Stimulated activated CD4-positive, alpha-beta T cell treated with anti-CD3 and anti-CD28 coated beads, Interleukin-12 subunit alpha, Interleukin-12 subunit beta, amount 100 ng/mL, for 24 hours (primary cell): ENCODE results near the gene SFXN5.

Experiments
- DNase-seq, 2 experiments: peaks; one replicate each; pipeline ENCODE4 v3.0.0-alpha.2; 2020; ENCODE audit warnings: low read depth in 2 of 2

The SFXN5 gene

GRCh38 chr2:72994282-72994990 is 77.1 kb downstream of the SFXN5 start:
- no peak for DNase-seq

DNA sequence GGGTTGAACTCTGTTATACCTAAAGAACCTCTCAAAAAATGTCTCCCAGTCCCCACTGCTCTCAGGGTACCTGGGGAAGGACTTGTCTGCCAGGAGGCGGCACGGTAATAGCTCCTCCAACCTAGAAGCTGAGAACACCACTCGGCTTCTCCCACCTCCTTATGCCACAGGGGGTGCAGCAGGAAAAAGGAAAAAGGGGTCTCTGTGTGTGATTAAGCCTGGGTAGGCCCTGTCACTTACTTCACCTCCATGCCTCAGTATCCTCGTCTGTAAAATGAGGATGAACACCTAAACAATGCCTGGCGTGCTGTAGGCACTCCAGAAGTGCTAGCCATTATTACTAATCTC is 77.6 kb downstream of the SFXN5 start:
- no peak for DNase-seq

- peak in 1 of 2 experiments; percentile 8 for DNase-seq
Observed at GRCh38 chr2:72993147-72993932, 78.2 kb downstream of the SFXN5 start.

DNA sequence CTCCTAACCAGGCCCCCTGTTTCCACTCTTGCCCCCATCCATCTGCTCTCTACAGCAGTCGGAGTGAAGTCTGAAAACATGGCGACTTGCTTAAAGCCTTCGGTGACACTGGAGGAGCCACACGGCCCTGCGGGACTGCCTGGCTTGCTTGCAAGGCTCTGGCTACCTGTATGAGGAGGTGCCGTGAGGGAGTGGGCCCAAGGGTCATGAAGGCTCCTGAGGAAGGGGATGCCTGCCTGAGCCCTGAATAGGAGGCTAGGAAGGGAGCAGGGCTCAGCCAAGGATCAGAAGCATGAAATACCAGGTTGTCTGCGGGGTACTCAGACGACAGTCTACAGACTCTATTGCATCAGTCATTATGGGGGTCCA is 78.8 kb downstream of the SFXN5 start:
- no peak for DNase-seq

- DNase-seq, result no peak
Observed at GRCh38 chr2:72991980-72992733, 79.4 kb downstream of the SFXN5 start.

- DNase-seq, result no peak
Observed at GRCh38 chr2:72991439-72991725, 80.1 kb downstream of the SFXN5 start.

DNA sequence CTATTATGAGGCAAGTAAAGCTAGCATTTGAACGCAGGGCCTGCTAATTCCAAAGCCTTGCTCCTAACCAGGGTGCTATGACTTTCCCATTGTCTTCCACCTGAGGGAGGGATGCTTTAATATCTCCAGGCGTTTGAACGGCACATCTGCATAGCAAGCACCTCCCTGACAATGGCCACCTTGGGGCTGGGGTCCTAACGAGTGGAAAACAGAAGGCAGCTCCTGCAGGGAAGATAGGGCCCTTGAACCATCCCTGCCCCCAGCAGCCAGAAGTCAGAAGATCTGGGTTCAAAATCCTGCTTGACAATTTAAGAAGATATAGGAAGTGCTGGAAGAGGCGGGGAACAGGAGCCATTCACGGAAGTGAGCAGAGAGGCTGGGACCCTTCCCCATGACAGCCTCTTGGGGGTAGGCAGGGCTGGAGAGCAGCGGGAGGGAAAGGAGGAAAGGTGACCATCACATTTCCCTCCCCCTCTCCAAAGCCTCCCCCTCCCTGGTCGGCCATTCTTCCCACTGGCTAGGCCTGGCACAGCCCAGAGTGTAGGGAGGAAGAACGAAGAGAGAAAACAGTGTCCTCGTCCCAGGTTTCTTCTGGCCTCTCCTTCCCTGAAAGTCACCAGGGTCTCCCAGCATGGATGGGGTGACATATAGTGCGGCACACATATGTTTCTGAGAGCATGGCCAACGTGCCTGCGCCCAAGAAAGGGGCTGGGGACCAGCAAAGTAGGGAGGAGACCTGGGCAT is 80.6 kb downstream of the SFXN5 start:
- DNase-seq, result no peak

DNA sequence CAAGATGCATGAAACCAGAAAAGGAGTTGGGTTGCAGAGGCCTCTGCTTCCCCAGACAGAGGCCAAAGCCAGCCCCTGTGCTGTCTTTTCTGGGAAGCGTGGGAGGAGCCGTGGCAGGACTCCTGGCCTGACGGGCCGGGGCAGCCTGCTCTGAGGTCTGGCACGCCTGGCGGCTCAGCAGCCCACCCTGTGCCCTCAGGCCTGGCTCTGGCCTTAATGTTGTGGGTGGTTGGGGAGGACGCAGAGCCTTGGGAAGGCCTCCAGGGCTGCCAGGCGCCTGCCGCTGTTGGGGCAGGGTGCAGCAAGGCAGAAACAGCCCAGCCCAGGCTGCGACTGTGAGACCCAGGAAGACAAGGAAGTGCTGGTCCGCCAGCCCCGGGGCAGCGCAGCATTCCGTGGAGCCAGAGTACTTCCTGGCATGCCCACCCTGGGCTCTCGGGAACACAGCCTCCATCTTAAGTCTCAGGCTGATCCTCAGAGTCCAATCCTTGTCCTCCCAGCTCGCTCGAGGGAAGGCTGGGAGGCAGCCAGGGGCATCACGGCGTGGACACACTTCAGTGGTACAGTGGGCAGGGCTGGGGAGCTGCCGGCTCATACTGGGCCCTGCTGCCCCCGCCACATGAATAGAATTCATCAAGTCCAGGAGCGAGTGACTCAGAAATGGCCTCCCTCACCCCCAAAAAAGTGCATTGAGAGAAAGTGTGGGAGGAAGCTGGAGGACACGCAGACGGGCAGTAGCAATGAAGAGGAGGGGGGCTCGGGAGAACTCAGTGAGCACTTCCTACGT is 81.5 kb downstream of the SFXN5 start:
- no peak for DNase-seq

GRCh38 chr2:72988726-72989273 is 82.7 kb downstream of the SFXN5 start:
- DNase-seq, result no peak

DNA sequence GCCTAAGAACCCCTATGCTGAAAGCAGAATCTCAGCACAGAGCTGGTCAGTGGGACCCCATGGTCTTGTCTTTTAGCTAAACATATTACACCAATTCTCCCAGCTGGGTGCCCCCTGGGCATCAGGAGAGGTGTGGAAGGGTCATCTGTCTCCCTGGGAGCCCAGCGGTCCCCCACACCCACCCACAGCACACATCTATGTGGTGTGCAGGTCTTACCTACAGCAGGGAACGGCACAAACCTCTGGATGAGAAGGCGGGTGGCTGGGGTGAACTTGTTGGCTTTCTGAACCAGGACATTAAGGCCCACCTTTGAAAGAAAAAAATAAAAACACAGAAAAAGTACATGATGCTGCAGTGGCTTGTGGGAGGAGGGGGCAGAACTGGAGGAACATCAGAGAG is 83.5 kb downstream of the SFXN5 start:
- DNase-seq, result no peak

DNA sequence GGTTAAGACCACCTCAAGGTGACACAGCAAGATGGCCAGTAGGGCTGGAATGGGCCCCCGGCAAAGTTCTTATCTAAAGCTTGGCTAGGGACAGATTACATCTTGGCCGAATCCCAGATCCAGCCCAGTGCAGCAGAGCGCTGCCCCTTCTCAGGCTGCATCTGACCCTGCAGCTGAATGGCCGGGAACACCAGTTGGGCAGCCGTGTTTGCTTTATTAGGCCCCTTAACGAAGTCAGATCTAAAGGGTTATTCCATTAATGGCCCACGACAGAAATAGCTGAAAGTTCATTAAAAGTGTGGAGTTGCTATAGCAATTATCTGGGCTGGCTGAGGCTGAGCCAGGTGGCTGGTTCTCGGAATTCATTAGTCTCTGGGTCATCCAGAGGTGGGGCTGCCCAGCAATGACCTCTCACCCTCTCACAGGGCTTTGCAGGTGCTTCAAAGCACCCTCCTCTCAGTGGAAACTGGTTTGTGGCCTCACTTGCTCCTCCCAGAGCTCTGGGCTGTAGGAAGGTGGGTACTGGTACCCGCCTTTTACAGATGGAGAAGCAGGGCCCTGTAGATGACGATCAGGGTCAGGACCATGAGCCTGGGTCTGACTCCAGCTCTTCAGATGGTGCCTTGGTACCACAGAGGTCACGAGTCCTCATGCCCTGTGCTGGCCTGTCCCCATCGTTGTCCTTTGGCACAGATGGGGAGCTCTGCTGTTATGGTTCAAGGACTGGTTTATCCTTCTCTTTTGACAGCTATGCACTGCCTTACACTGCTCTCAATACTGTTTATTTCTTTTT is 85.4 kb downstream of the SFXN5 start:
- no peak for DNase-seq

DNA sequence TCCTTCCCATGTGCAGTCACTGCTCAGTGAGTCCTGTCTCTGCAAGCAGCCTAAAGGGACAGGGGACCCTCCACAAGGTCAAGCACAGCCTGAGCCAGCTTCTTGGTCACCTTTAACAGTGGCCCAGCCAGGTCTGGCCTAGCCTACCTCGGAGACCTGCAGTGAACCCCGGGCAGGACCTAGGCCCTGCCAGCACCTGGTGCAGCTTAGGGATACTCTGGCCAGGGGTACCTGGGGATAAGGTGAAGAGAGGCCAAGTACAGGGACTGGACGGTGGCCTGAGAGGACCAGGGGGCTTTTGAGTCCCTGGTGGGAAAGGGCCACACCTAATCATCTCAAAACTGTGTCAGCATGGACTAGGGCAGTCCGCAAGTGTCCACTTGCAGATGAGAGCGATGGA is 86.4 kb downstream of the SFXN5 start:
- no peak for DNase-seq

DNA sequence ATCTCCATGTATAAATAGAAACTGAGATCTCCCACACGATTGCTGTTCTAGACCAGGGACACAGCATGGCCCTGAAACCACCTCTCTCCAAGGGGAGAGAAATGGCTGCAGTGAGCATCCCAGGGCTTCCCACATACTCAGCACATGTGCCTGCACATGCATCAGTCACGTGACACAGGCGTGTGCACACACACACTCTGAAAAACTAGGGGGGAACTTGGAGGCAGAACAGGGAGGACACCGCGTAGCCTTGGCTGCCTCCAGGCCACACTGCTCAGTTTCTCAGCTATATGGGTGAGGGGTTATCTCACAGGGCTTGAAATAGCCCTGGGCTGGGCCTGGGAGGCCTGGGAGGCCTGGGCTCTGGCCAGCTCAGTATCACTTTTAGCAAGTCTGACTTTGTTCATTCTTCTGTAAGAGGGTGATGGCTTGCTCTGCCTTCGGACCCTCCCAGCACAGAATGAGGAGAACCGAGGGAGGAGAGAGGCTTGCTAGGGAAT is 87.3 kb downstream of the SFXN5 start:
- no peak for DNase-seq

DNA sequence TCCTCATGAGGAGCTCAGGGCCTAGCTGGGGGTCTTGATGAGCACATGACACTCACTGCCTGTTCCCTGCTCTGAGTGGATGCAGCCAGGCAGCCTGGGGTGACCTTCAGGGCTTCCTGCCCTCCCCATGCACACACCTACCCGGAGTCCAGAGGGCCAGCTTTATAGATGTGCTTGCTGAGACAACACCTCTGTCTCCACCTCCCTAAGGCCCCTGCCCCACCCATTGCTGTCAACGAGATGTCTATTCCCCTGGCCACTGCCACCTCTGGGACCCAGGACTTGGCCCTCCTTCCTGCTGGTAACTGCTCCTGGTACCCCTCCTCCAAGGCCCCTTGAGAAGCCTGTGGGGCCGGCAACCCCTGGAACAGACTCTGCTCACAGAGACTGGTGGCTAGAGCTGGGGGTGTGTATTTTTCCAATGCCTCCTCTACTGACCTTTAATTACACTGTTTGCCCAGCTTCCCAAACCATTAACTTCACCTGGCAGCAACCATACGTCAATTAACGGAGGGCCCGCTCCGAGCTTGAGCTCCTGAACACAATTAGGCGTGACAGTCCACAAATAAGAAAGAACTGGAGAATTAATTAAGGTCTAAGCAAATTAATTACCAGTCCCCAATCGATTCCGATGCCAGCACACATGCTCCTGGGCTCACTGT is 87.9 kb downstream of the SFXN5 start:
- DNase-seq, result no peak

GRCh38 chr2:72982781-72983499 is 88.6 kb downstream of the SFXN5 start:
- DNase-seq, result no peak

GRCh38 chr2:72982219-72982618 is 89.3 kb downstream of the SFXN5 start:
- no peak for DNase-seq

GRCh38 chr2:72981536-72981935 is 90.0 kb downstream of the SFXN5 start:
- DNase-seq, result no peak

DNA sequence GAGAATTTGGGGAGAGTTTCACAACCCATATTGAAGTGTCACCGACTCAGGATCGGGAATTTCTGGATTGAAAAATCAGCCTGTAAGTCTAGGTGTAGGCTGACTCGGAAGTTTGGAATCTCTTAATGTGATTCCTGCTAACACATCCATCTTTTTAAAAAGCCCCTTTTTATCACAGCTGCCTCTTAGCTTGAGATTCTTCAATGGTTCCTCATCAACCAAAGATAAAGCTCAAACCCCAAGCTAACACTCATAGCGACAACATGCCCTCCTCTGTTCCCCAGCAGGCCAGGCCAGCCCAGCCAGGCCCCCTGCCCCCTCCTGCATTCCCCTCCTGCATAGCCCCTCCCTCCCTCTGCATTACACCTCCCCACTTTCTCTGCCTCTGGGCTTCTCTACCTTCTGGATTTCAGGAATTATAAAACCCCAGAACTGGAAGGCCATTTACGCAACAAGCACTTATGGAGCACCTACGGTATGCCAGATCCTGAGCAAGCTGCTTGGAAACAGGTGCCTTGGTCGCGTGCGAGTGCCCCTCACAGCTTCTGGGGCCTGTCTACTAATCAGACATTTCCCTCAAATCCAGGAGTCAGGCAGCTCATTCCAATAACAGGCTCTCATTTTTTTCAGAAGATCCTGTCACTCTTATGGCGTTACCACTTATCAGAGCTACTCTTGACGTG is 90.8 kb downstream of the SFXN5 start:
- DNase-seq, result no peak
